Small intestine (tissue), 7 donors: ENCODE data around the gene NETO2. TPM values are rescaled to one million over a fixed set of nuclear protein-coding genes. Genes with fewer than 3 reads are reported as not detected.
A peak's percentile ranks its signal among the peaks of the same experiment; 100 is the strongest.
"Not testable (repeated sequence)": the region's sequence is repeated elsewhere in the genome, so short reads cannot be mapped to it uniquely, and the experiment has no call there.

ENCODE experiments used
- DNase-seq, 2 donors: peaks; one replicate each; pipeline versions ENCODE4 v3.0.0 to v3.0.0-alpha.2; 2013
- FAIRE-seq: peaks from 2 replicates; lab custom pipeline; 2012; peaks lifted over from hg19 to GRCh38; lab: Jason Lieb, UNC
- H3K27ac ChIP-seq, 3 donors: one replicate each; pipeline ENCODE4 v1.5.1; 2013; ENCODE audit warnings: low read length in 2 of 3, mild to moderate bottlenecking in 2 of 3, control low read depth in 1 of 3, inconsistent platforms in 1 of 3, low read depth in 1 of 3, moderate library complexity in 1 of 3
- H3K27me3 ChIP-seq, 3 donors: one replicate each; pipeline ENCODE4 v1.6.1; 2013; ENCODE audit warnings: low read length in 3 of 3, inconsistent platforms in 1 of 3; ENCODE audit not compliant: control insufficient read depth in 3 of 3, insufficient read depth in 3 of 3
- H3K36me3 ChIP-seq, 3 donors: one replicate each; pipeline ENCODE4 v1.6.1; 2013; ENCODE audit warnings: low read length in 3 of 3, inconsistent platforms in 1 of 3, low read depth in 1 of 3, mild to moderate bottlenecking in 1 of 3, moderate library complexity in 1 of 3; ENCODE audit not compliant: control insufficient read depth in 3 of 3, insufficient read depth in 2 of 3
- H3K4me1 ChIP-seq, 3 donors: one replicate each; pipeline ENCODE4 v1.6.1; 2013; ENCODE audit warnings: low read length in 2 of 3, inconsistent platforms in 1 of 3, low read depth in 1 of 3, mild to moderate bottlenecking in 1 of 3, moderate library complexity in 1 of 3; ENCODE audit not compliant: control insufficient read depth in 3 of 3, insufficient read depth in 2 of 3
- H3K4me3 ChIP-seq, 3 donors: one replicate each; pipeline ENCODE4 v1.5.1; 2013; ENCODE audit warnings: low read length in 3 of 3, control low read depth in 1 of 3, inconsistent platforms in 1 of 3, low read depth in 1 of 3, mild to moderate bottlenecking in 1 of 3, moderate library complexity in 1 of 3
- H3K9me3 ChIP-seq, 2 donors: one replicate each; pipeline ENCODE4 v1.6.1; 2013; ENCODE audit warnings: low read depth in 1 of 2, low read length in 1 of 2; ENCODE audit not compliant: control insufficient read depth in 2 of 2, insufficient read depth in 1 of 2
- WGBS, 3 donors: extraction: QIAGEN DNeasy Blood & Tissue Kit; methylation state at CpG; one replicate each; pipeline ENCODE4 v1.1.7; 2013; 5-methylcytosine and 5-hydroxymethylcytosine counted together
- polyA plus RNA-seq, 4 donors: library from polyadenylated mRNA; stranded (reverse) in 3 of 4; unstranded in 1 of 4; fragments of 200-250 nt in 3 of 4; fragments of 120-200 nt in 1 of 4; gene quantifications; one replicate each; pipeline versions ENCODE4 v1.2.1 to v1.2.3, GENCODE V29; 2013
- donor health status: healthy with polysubstance abuse.
- donor health status: control.
- donor health status: control.
- donor health status: Bipolar disorder and iron deficiency.
- donor health status: healthy.

NETO2 gene
- polyA plus RNA-seq, 4 donors, result 0.45 to 2.8 (median 1.5) TPM

GRCh38 chr16:47141773-47142485, 1.8 kb downstream of the NETO2 start:
- DNase-seq, result peak; percentile 85 to 88
- H3K27ac ChIP-seq, result no peak overlapping the region
- no peak for FAIRE-seq
- H3K36me3 ChIP-seq, result no peaks in the 10 kb centered on the region
- peaks cover 0 to 3% (median 2%) of the 10 kb centered on the region in 3 donors for H3K4me1 ChIP-seq
- peaks cover 0 to 11% (median 2%) of the 10 kb centered on the region in 3 donors for H3K27me3 ChIP-seq
- peak overlapping the region in 2 of 3 donors; percentile 29 to 37 for H3K4me3 ChIP-seq
- H3K9me3 ChIP-seq, result no peaks in the 10 kb centered on the region
- 0 to 2% (median 1%) methylated on average over 26 of the region's 26 CpGs for WGBS, 3 donors

GRCh38 chr16:47140686-47141085, 3.1 kb downstream of the NETO2 start:
- no peaks in the 10 kb centered on the region for H3K36me3 ChIP-seq
- FAIRE-seq (no peak), DNase-seq (no peak)
- WGBS, 3 donors, result 78 to 79% (median 79%) methylated on average over 4 of the region's 4 CpGs
- no peak overlapping the region for H3K27ac ChIP-seq
- peaks cover 0 to 11% (median 2%) of the 10 kb centered on the region in 3 donors for H3K27me3 ChIP-seq
- H3K4me1 ChIP-seq, result peaks cover 0 to 3% (median 2%) of the 10 kb centered on the region in 3 donors
- no peak overlapping the region for H3K4me3 ChIP-seq
- no peaks in the 10 kb centered on the region for H3K9me3 ChIP-seq

GRCh38 chr16:47139561-47140185, 4.1 kb downstream of the NETO2 start:
- Histone ChIP-seq H3K4me1 (peaks cover 0 to 3% (median 2%) of the 10 kb centered on the region in 3 donors), H3K9me3 (no peaks in the 10 kb centered on the region), H3K36me3 (no peaks in the 10 kb centered on the region), H3K27ac (no peak overlapping the region), H3K4me3 (no peak overlapping the region), H3K27me3 (peaks cover 0 to 10% (median 2%) of the 10 kb centered on the region in 3 donors)
- FAIRE-seq, result no peak
- 51 to 60% (median 56%) methylated on average over 3 of the region's 3 CpGs for WGBS, 3 donors
- DNase-seq, result no peak

DNA sequence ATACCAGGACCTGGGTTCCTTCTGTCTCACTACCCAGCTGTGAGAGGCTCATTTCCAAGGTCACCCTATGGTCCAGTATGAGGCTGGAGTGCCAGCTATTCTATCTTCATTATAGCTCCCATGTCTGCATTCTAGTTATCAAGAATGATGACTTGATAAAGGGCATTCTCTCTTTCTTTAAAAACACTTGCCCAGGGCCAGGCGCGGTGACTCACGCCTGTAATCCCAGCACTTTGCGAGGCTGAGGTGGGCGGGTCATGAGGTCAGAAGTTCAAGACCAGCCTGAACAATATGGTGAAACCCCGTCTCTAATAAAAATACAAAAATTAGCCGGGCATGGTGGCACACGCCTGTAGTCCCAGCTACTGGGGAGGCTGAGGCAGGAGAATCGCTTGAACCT, 5.8 kb downstream of the NETO2 start:
- H3K36me3 ChIP-seq, FAIRE-seq, H3K27me3 ChIP-seq, H3K9me3 ChIP-seq, H3K4me1 ChIP-seq, H3K4me3 ChIP-seq, DNase-seq, H3K27ac ChIP-seq: not testable (repeated sequence)
- 72 to 82% (median 79%) methylated on average over 9 of the region's 9 CpGs for WGBS, 3 donors

GRCh38 chr16:47136099-47136842, 7.5 kb downstream of the NETO2 start:
- Histone ChIP-seq H3K27me3 (no peaks in the 10 kb centered on the region), H3K4me1 (no peaks in the 10 kb centered on the region), H3K36me3 (no peaks in the 10 kb centered on the region), H3K27ac (no peak overlapping the region), H3K9me3 (no peaks in the 10 kb centered on the region), H3K4me3 (no peak overlapping the region)
- 73 to 82% (median 74%) methylated on average over 8 of the region's 8 CpGs for WGBS, 3 donors
- FAIRE-seq, result no peak
- DNase-seq, result peak in 1 of 2 donors; percentile 37

- DNase-seq (no peak), FAIRE-seq (no peak)
- H3K9me3 ChIP-seq, result no peaks in the 10 kb centered on the region
- no peaks in the 10 kb centered on the region for H3K27me3 ChIP-seq
- H3K4me3 ChIP-seq, result no peak overlapping the region
- no peak overlapping the region for H3K27ac ChIP-seq
- no peaks in the 10 kb centered on the region for H3K36me3 ChIP-seq
- WGBS, 3 donors, result 89 to 91% (median 90%) methylated on average over 4 of the region's 4 CpGs
- H3K4me1 ChIP-seq, result no peaks in the 10 kb centered on the region
These were observed 9.2 kb downstream of the NETO2 start for GRCh38 chr16:47134550-47134949.

GRCh38 chr16:47132308-47132707, 11.4 kb downstream of the NETO2 start:
- Histone ChIP-seq H3K27me3 (no peaks in the 10 kb centered on the region), H3K4me1 (no peaks in the 10 kb centered on the region), H3K9me3 (no peaks in the 10 kb centered on the region), H3K4me3 (no peak overlapping the region), H3K36me3 (no peaks in the 10 kb centered on the region), H3K27ac (no peak overlapping the region)
- DNase-seq, result no peak
- no peak for FAIRE-seq

DNA sequence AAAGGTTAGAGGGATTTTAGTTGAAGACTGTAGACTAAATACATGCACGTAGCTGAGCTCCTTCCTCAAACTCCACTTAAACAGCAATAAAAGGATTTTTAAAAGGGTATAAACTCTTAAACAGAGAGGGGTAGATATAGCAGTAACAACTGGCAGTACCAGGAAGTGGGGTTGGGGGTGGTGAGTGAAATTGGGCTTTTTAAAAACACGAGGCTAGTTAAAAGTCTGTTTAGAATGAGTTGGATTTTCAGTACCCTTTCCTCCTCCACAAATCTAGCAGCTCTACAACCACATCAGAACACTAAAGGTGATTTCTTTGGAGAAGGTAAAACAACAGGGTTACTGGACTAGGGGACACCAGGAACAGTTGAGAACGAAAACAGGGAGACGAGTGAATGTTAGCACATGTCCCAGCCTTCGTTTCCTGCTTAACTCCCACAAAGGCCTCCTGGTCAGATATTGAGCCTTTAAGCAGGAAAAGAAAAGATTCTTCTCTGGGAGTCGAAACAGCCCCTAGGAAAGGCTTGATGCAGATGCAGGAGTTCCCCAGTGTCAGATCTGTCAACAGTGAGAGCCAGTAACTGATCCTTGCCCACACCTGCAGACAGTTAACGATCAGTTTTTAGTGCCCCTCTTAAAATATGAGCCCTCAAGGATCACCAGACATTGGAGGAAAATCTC, 13.8 kb downstream of the NETO2 start:
- DNase-seq, result no peak
- whole genome bisulfite sequencing, 3 donors, result 81 to 93% (median 82%) methylated on average over 7 of the region's 7 CpGs
- H3K4me3 ChIP-seq, result no peak overlapping the region
- FAIRE-seq, result no peak
- no peak overlapping the region for H3K27ac ChIP-seq
- no peaks in the 10 kb centered on the region for H3K36me3 ChIP-seq
- H3K4me1 ChIP-seq, result no peaks in the 10 kb centered on the region
- no peaks in the 10 kb centered on the region for H3K27me3 ChIP-seq
- H3K9me3 ChIP-seq, result no peaks in the 10 kb centered on the region
